Endothelial cell of umbilical vein (primary cell): ENCODE measurements around the gene FAM234B.

Experiments
- EZH2 ChIP-seq: IDR thresholded peaks from 2 replicates; pipeline ENCODE4 v1.6.1; 2012; ENCODE audit warnings: borderline replicate concordance, low read depth, mild to moderate bottlenecking, moderate library complexity, low read length, inconsistent platforms; ENCODE audit not compliant: severe bottlenecking
- FOS ChIP-seq: IDR thresholded peaks from 2 replicates; pipeline ENCODE4 v1.6.1; 2011; ENCODE audit warnings: mild to moderate bottlenecking, low read length, moderate library complexity, borderline replicate concordance; ENCODE audit not compliant: insufficient read depth
- GATA2 ChIP-seq: IDR thresholded peaks from 2 replicates; pipeline ENCODE4 v1.7.0; 2011; ENCODE audit warnings: low read depth, mild to moderate bottlenecking, moderate library complexity, mixed read lengths, low read length; ENCODE audit not compliant: insufficient read length, insufficient read depth
- JUN ChIP-seq: IDR thresholded peaks from 2 replicates; pipeline ENCODE4 v1.6.1; 2011; ENCODE audit warnings: borderline replicate concordance, low read depth; ENCODE audit not compliant: insufficient read length, insufficient read depth
- MYC ChIP-seq: IDR thresholded peaks from one replicate; pipeline ENCODE4 v1.6.1; 2011; ENCODE audit warnings: mild to moderate bottlenecking, low read depth, low read length
- POLR2A ChIP-seq: IDR thresholded peaks from 2 replicates; pipeline ENCODE4 v1.6.1; 2012; ENCODE audit warnings: low read depth, mild to moderate bottlenecking, control low read depth, low read length
- POLR2AphosphoS5 ChIP-seq: IDR thresholded peaks from 2 replicates; pipeline ENCODE4 v1.6.1; 2012; ENCODE audit warnings: low read depth, mild to moderate bottlenecking, control low read depth, low read length, moderate library complexity; ENCODE audit not compliant: insufficient read depth
- TF ChIP-seq, protein P1 (sequence below), 2 donors: IDR thresholded peaks; 1 replicate in 1 of 2; 2 replicates in 1 of 2; pipeline ENCODE4 v1.5.1; 2011; ENCODE audit warnings: low read length in 2 of 2, mild to moderate bottlenecking in 2 of 2, moderate library complexity in 2 of 2, control low read depth in 1 of 2, inconsistent platforms in 1 of 2, low read depth in 1 of 2; ENCODE audit not compliant: insufficient read depth in 1 of 2; ENCODE audit errors: extremely low read depth in 1 of 2
- TF ChIP-seq, protein P2 (sequence below): IDR thresholded peaks from 2 replicates; pipeline ENCODE4 v1.6.1; 2011; ENCODE audit not compliant: insufficient read depth, insufficient read length

DNA sequence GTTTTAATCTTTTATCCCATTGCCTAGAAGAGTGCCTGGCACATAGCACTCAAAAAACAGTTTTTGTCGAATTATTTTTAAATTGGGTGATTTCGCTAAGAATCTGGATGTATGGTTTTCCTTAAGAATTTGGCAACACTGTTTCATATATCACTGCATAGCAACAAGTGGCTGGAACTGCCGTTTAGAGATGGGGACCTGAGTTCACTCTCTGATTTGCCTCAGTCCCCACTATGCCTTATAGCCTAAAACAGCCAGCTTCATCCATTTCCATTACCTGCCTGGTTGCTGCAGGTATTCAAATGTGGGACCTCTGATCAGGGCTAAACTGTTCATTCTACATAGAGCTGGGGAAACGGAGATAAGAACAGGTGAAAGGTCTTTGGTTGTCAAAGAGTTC is 45.9 kb upstream of the FAM234B start:
- TF ChIP-seq, protein P1, sequence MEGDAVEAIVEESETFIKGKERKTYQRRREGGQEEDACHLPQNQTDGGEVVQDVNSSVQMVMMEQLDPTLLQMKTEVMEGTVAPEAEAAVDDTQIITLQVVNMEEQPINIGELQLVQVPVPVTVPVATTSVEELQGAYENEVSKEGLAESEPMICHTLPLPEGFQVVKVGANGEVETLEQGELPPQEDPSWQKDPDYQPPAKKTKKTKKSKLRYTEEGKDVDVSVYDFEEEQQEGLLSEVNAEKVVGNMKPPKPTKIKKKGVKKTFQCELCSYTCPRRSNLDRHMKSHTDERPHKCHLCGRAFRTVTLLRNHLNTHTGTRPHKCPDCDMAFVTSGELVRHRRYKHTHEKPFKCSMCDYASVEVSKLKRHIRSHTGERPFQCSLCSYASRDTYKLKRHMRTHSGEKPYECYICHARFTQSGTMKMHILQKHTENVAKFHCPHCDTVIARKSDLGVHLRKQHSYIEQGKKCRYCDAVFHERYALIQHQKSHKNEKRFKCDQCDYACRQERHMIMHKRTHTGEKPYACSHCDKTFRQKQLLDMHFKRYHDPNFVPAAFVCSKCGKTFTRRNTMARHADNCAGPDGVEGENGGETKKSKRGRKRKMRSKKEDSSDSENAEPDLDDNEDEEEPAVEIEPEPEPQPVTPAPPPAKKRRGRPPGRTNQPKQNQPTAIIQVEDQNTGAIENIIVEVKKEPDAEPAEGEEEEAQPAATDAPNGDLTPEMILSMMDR (IDR thresholded peaks at IDR 0.05; ENCODE audit: extremely low read depth in 1 of 2, insufficient read depth in 1 of 2, low read depth in 1 of 2, low read length in 2 of 2): no peak
- TF ChIP-seq EZH2: no peak
- TF ChIP-seq POLR2A: no peak
- TF ChIP-seq GATA2: no peak
- TF ChIP-seq POLR2AphosphoS5: no peak
- TF ChIP-seq FOS: no peak
- no peak for TF ChIP-seq JUN
- TF ChIP-seq, protein P2, sequence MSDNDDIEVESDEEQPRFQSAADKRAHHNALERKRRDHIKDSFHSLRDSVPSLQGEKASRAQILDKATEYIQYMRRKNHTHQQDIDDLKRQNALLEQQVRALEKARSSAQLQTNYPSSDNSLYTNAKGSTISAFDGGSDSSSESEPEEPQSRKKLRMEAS: no peak
- no peak for TF ChIP-seq MYC
